SJCRH30 (cell line): ENCODE measurements around the gene DCUN1D3. TPM values are rescaled to one million over a fixed set of nuclear protein-coding genes. Genes with fewer than 3 reads are reported as not detected.

Experiments used
- DNase-seq, 2 experiments: peaks; one replicate each; pipeline ENCODE4 v3.0.0-alpha.2; 2015 to 2020
- H3K27ac ChIP-seq: fragments of 250-450 bp; sonication (Bioruptor Pico); 2 replicates; pipeline ENCODE4 v1.5.1; 2020; ENCODE audit warnings: mild to moderate bottlenecking, moderate library complexity
- H3K27me3 ChIP-seq: fragments of 250-450 bp; sonication (Bioruptor Pico); 2 replicates; pipeline ENCODE4 v1.5.1; 2020; ENCODE audit warnings: mild to moderate bottlenecking, moderate library complexity
- H3K36me3 ChIP-seq: fragments of 250-450 bp; sonication (Bioruptor Pico); 2 replicates; pipeline ENCODE4 v1.5.1; 2020; ENCODE audit warnings: mild to moderate bottlenecking, moderate library complexity
- H3K4me1 ChIP-seq: fragments of 250-450 bp; sonication (Bioruptor Pico); 2 replicates; pipeline ENCODE4 v1.5.1; 2020; ENCODE audit warnings: mild to moderate bottlenecking, moderate library complexity
- H3K4me3 ChIP-seq: fragments of 250-450 bp; sonication (Bioruptor Pico); 2 replicates; pipeline ENCODE4 v1.5.1; 2020; ENCODE audit warnings: mild to moderate bottlenecking, moderate library complexity
- H3K9me3 ChIP-seq: fragments of 250-450 bp; sonication (Bioruptor Pico); replicated peaks from 2 replicates; pipeline ENCODE4 v1.5.1; 2020; ENCODE audit warnings: mild to moderate bottlenecking, moderate library complexity
- total RNA-seq: library from RNA; depleted of rRNA; stranded (reverse); fragments of >200 nt; shearing (Covaris generic); gene quantifications from 2 replicates; pipeline ENCODE4 v1.2.3, GENCODE V29; 2014

Gene DCUN1D3
- total RNA-seq, 1 experiment from 2014 or later, result 7.8 TPM

DNA sequence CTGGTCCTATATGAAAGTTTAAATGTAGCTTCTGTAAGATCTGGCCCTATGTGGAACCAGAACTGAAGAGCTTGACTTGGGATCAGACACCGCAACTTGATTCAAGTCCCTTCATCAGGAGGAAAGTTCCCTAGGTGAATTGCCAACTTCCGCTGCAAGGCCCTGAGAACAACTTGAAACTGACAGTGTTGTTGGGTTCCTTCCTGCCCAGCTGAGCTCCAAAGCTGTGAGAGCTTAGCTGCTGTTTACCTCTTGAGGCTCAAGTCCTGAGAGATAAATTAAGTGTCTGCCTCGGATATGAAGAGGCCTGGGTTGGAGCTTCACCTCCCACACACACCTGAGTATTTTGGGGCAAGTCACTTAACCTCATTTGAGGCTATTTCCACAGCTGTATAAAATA lies 49.2 kb downstream of the DCUN1D3 start:
- H3K4me3 ChIP-seq, result no peak overlapping the region
- peaks cover 18% of the 10 kb centered on the region for H3K36me3 ChIP-seq
- DNase-seq, result no peak
- H3K27me3 ChIP-seq, result no peaks in the 10 kb centered on the region
- no peaks in the 10 kb centered on the region for H3K4me1 ChIP-seq
- H3K9me3 ChIP-seq, result no peaks in the 10 kb centered on the region
- H3K27ac ChIP-seq, result no peak overlapping the region

DNA sequence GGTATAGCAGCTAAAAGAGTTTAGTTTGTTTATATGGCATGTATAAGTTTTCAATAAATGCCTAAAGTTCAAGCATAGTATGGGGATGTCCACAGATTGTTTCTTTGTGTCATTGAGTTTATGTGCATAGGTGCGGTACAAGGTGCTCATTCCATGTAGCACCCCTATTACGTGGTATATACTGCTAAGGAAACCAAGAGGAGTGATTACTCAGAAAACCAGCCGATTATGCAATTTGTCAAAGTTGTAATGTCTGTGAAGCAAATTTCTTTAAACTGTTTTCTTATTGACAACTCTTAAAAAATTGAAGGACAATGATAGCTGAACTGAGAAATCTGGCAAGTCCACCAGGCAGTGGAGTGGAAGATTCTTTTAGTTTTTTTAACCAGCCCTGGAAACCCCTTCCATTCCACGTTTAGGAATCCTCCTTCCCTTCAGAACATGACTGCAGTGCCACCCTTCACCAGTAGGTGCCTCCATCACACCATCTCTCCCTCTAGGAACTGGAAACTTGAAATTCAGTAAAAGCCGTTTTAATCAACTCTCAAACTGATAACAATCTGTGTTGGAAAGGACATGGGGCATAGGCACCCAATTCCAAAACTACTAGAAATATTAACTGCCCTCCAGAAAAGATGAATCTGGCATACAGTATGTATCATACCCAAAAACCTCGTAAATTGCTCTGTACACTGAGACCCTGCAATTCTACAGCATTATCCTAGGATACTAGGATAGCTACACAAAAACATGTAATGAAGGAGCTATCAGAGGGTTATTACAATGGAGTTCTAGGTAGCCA lies 50.4 kb downstream of the DCUN1D3 start:
- peak; percentile 41 to 75 for DNase-seq
- H3K9me3 ChIP-seq, result no peaks in the 10 kb centered on the region
- no peaks in the 10 kb centered on the region for H3K27me3 ChIP-seq
- H3K4me3 ChIP-seq, result no peak overlapping the region
- H3K36me3 ChIP-seq, result peaks cover 21% of the 10 kb centered on the region
- no peaks in the 10 kb centered on the region for H3K4me1 ChIP-seq
- no peak overlapping the region for H3K27ac ChIP-seq

DNA sequence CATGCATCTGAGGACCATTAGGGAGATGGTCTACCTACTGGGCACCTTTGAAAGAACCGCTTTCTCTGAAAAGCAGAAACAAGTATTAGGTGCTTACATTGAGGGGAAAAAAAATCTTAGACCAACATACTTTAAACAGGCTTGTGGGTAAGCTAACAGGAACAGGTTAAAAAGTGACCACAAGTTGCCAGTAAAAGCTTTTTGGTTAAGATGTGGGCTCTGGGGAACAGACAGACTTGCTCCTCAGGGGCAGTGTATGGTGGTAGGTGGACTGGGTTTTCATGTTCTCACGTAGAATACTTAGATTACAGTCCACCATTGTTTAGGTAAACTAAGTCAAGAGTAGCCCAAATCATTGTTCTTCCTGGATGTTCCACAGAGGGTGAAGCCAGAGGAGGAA lies 52.6 kb downstream of the DCUN1D3 start:
- no peaks in the 10 kb centered on the region for H3K27me3 ChIP-seq
- no peaks in the 10 kb centered on the region for H3K9me3 ChIP-seq
- no peak overlapping the region for H3K27ac ChIP-seq
- peaks cover 24% of the 10 kb centered on the region for H3K36me3 ChIP-seq
- H3K4me3 ChIP-seq, result no peak overlapping the region
- no peak for DNase-seq
- no peaks in the 10 kb centered on the region for H3K4me1 ChIP-seq

DNA sequence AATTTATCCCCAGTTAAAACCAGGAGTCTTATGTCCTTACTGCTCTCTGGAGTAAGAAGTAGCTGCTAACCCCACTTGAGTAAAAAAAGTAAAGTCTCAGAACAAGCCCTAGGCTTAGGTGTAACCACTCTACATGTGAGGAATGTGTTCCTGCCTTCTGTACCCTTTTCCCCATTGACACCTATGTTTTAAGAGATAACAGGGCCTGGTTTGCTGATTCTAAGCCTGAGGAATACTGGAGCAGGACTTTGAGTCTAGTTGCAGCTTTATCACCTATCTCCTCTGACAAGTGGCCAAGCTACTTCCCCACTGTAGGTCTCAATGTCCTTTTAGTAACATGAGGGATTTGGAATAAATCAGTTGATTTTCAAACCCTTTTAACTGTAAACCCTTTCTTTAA lies 53.6 kb downstream of the DCUN1D3 start:
- Histone ChIP-seq H3K27me3 (no peaks in the 10 kb centered on the region), H3K4me1 (no peaks in the 10 kb centered on the region), H3K9me3 (no peaks in the 10 kb centered on the region), H3K27ac (no peak overlapping the region), H3K36me3 (peaks cover 31% of the 10 kb centered on the region), H3K4me3 (no peak overlapping the region)
- no peak for DNase-seq

DNA sequence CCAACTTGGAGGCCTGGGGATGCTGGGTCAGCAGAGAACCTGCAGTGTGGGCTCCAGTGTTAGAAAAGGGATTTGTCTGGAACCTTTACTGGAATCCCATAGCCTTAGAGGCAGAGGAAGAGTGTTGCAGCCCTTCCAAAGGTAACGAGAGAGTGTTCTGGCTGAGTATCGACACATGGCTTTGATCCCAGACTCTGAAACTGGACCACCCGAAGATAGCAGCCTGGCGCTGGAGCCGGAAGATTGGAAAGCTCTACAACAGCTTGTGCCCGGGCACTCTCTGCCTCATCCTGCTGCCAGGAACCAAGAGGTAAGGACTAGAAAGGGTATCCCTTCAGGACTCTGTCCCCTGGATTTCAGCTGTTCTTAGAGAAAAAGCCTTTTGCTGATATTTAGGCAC lies 54.1 kb downstream of the DCUN1D3 start:
- no peak for DNase-seq
- no peak overlapping the region for H3K4me3 ChIP-seq
- H3K27me3 ChIP-seq, result no peaks in the 10 kb centered on the region
- H3K4me1 ChIP-seq, result no peaks in the 10 kb centered on the region
- H3K9me3 ChIP-seq, result no peaks in the 10 kb centered on the region
- no peak overlapping the region for H3K27ac ChIP-seq
- H3K36me3 ChIP-seq, result peaks cover 34% of the 10 kb centered on the region

DNA sequence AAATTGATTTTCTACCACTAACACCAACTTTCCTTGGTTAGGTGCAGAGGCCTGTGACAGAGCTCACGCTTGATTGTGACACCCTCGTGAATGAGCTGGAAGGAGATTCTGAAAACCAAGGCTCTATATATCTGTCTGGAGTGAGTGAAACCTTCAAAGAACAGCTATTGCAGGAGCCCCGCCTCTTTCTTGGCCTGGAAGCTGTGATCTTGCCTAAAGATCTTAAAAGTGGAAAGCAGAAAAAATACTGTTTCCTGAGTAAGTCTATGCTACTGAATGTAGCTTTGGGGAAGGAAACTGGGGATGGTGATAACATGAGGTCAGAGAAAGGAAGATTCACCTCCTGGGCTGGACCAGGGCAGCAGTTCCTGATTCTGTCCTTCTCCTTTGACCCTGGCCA lies 55.6 kb downstream of the DCUN1D3 start:
- Histone ChIP-seq H3K36me3 (peaks cover 23% of the 10 kb centered on the region), H3K4me3 (no peak overlapping the region), H3K9me3 (no peaks in the 10 kb centered on the region), H3K27ac (no peak overlapping the region), H3K27me3 (no peaks in the 10 kb centered on the region), H3K4me1 (no peaks in the 10 kb centered on the region)
- DNase-seq, result no peak

GRCh38 chr16:20844054-20844453 lies 56.1 kb downstream of the DCUN1D3 start:
- no peak for DNase-seq
- H3K4me1 ChIP-seq, result no peaks in the 10 kb centered on the region
- no peaks in the 10 kb centered on the region for H3K9me3 ChIP-seq
- H3K4me3 ChIP-seq, result no peak overlapping the region
- H3K27me3 ChIP-seq, result no peaks in the 10 kb centered on the region
- H3K27ac ChIP-seq, result no peak overlapping the region
- H3K36me3 ChIP-seq, result peaks cover 26% of the 10 kb centered on the region

GRCh38 chr16:20839504-20839903 lies 60.7 kb downstream of the DCUN1D3 start:
- Histone ChIP-seq H3K27me3 (no peaks in the 10 kb centered on the region), H3K9me3 (no peaks in the 10 kb centered on the region), H3K4me3 (no peak overlapping the region), H3K27ac (no peak overlapping the region), H3K36me3 (peaks cover 37% of the 10 kb centered on the region), H3K4me1 (no peaks in the 10 kb centered on the region)
- no peak for DNase-seq

DNA sequence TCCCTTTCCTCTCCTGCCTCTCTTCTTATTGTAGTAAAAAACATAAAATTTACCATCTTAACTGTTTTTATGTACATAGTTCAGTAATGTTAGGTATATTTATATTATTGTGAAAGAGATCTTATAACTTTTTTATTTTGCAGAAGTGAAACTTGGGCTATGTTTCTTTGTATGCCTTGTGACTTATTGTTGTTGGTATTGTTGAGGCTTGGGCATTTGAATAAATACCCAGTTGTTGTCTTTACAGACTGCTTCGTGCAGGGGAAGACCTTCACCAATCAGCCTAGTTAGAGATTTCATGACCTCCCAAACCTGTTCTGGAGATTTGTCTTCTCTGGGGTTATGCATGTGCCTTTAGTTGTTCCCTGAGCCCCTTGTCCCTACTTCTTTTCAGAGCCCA lies 61.9 kb downstream of the DCUN1D3 start:
- no peak overlapping the region for H3K4me3 ChIP-seq
- no peaks in the 10 kb centered on the region for H3K27me3 ChIP-seq
- H3K27ac ChIP-seq, result no peak overlapping the region
- peaks cover 43% of the 10 kb centered on the region for H3K36me3 ChIP-seq
- DNase-seq, result no peak
- no peaks in the 10 kb centered on the region for H3K9me3 ChIP-seq
- H3K4me1 ChIP-seq, result no peaks in the 10 kb centered on the region

- no peak overlapping the region for H3K27ac ChIP-seq
- no peaks in the 10 kb centered on the region for H3K4me1 ChIP-seq
- peaks cover 44% of the 10 kb centered on the region for H3K36me3 ChIP-seq
- no peak overlapping the region for H3K4me3 ChIP-seq
- H3K27me3 ChIP-seq, result no peaks in the 10 kb centered on the region
- no peak for DNase-seq
- no peaks in the 10 kb centered on the region for H3K9me3 ChIP-seq
Observed at GRCh38 chr16:20833086-20833485, 67.1 kb downstream of the DCUN1D3 start.

GRCh38 chr16:20830372-20830771 lies 69.8 kb downstream of the DCUN1D3 start:
- Histone ChIP-seq H3K4me1 (no peaks in the 10 kb centered on the region), H3K9me3 (no peaks in the 10 kb centered on the region), H3K27ac (no peak overlapping the region), H3K27me3 (no peaks in the 10 kb centered on the region), H3K36me3 (peaks cover 56% of the 10 kb centered on the region), H3K4me3 (no peak overlapping the region)
- DNase-seq, result no peak

DNA sequence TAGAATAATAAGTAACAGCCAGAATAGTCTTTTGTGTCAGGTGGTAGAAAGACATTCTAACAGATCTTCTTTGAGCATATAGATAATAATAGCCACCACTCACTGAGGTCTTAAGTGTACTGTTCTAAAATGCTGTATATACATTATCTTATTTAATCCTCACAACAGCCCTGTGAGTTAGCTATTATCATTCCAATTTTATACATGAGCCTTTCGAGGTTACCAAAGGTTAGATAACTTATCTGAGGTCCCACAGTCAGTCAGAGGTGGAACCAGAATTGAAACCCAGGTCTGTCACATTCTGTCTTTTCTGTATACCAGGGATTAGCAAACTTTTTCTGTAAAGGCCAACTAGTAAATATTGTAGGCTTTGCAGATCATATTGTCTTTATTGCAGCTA lies 70.6 kb downstream of the DCUN1D3 start:
- Histone ChIP-seq H3K9me3 (no peaks in the 10 kb centered on the region), H3K27ac (no peak overlapping the region), H3K4me1 (no peaks in the 10 kb centered on the region), H3K4me3 (no peak overlapping the region), H3K36me3 (peaks cover 49% of the 10 kb centered on the region), H3K27me3 (no peaks in the 10 kb centered on the region)
- DNase-seq, result no peak

- H3K4me1 ChIP-seq, result no peaks in the 10 kb centered on the region
- H3K4me3 ChIP-seq, result no peak overlapping the region
- H3K27me3 ChIP-seq, result no peaks in the 10 kb centered on the region
- no peaks in the 10 kb centered on the region for H3K9me3 ChIP-seq
- peaks cover 35% of the 10 kb centered on the region for H3K36me3 ChIP-seq
- no peak for DNase-seq
- H3K27ac ChIP-seq, result no peak overlapping the region
Observed at GRCh38 chr16:20826039-20826566, 74.1 kb downstream of the DCUN1D3 start.

GRCh38 chr16:20822521-20823325 lies 77.4 kb downstream of the DCUN1D3 start:
- Histone ChIP-seq H3K4me3 (no peak overlapping the region), H3K36me3 (peaks cover 26% of the 10 kb centered on the region), H3K9me3 (no peaks in the 10 kb centered on the region), H3K27ac (no peak overlapping the region), H3K4me1 (no peaks in the 10 kb centered on the region), H3K27me3 (no peaks in the 10 kb centered on the region)
- no peak for DNase-seq

GRCh38 chr16:20821682-20822081 lies 78.5 kb downstream of the DCUN1D3 start:
- H3K27ac ChIP-seq, result no peak overlapping the region

More at GRCh38 chr16:20821682-20822081, 78.5 kb downstream of the DCUN1D3 start:
- H3K4me3 ChIP-seq, result no peak overlapping the region
- H3K4me1 ChIP-seq, result no peaks in the 10 kb centered on the region
- H3K9me3 ChIP-seq, result no peaks in the 10 kb centered on the region
- no peak for DNase-seq
- peaks cover 17% of the 10 kb centered on the region for H3K36me3 ChIP-seq
- H3K27me3 ChIP-seq, result no peaks in the 10 kb centered on the region
